A673 (cell line): ENCODE measurements around the gene INAFM2. TPM values are rescaled to one million over a fixed set of nuclear protein-coding genes. Genes with fewer than 3 reads are reported as not detected.

Source experiments
- BruUV-seq: library from RNA; stranded (reverse); fragments of 400-500 nt; replicated peaks from 2 replicates; lab custom pipeline; 2021; lab: Mats Ljungman, UMichigan
- CTCF ChIA-PET: fragments of 300-600 bp; sonication (Branson Sonifier 250); formaldehyde crosslinking; loops from one replicate; lab custom pipeline; 2022; ENCODE audit warnings: antibody characterized with exemption; lab: Charles Lee
- POLR2A ChIA-PET: fragments of 300-600 bp; sonication (Branson Sonifier 250); formaldehyde crosslinking; loops from one replicate; lab custom pipeline; 2022; ENCODE audit warnings: antibody characterized with exemption; ENCODE audit not compliant: low non-redundant PET; lab: Charles Lee
- DNase-seq: peaks from one replicate; pipeline ENCODE4 v3.0.0-alpha.2; 2015; ENCODE audit warnings: low spot score
- H3K27ac ChIP-seq: fragments of 200-600 bp; sonication (generic); 2 replicates; pipeline ENCODE4 v1.5.1; 2016; ENCODE audit warnings: mixed run types, low read depth, mild to moderate bottlenecking, mixed read lengths, antibody characterized with exemption, low read length; ENCODE audit not compliant: poor library complexity, severe bottlenecking
- H3K27me3 ChIP-seq: fragments of 200-600 bp; sonication (generic); replicated peaks from 2 replicates; pipeline ENCODE4 v1.6.1; 2017; ENCODE audit warnings: mixed run types, low read depth, mild to moderate bottlenecking, mixed read lengths, antibody characterized with exemption, low read length; ENCODE audit not compliant: insufficient read depth, poor library complexity
- H3K36me3 ChIP-seq: fragments of 200-600 bp; sonication (generic); 2 replicates; pipeline ENCODE4 v1.6.1; 2016; ENCODE audit warnings: mixed run types, mild to moderate bottlenecking, mixed read lengths, antibody characterized with exemption, low read length; ENCODE audit not compliant: insufficient read depth, poor library complexity, severe bottlenecking
- H3K4me1 ChIP-seq: fragments of 200-600 bp; sonication (generic); 2 replicates; pipeline ENCODE4 v1.6.1; 2017; ENCODE audit warnings: mixed run types, mild to moderate bottlenecking, mixed read lengths, antibody characterized with exemption, low read length; ENCODE audit not compliant: insufficient read depth, poor library complexity, severe bottlenecking
- H3K4me3 ChIP-seq: fragments of 200-600 bp; sonication (generic); 2 replicates; pipeline ENCODE4 v1.5.1; 2016; ENCODE audit warnings: low read depth, mixed run types, mild to moderate bottlenecking, mixed read lengths, low read length; ENCODE audit not compliant: poor library complexity, severe bottlenecking
- H3K9me3 ChIP-seq: fragments of 200-600 bp; sonication (generic); 2 replicates; pipeline ENCODE4 v1.6.1; 2016; ENCODE audit warnings: mixed run types, low read depth, mild to moderate bottlenecking, mixed read lengths, antibody characterized with exemption, low read length; ENCODE audit not compliant: poor library complexity, severe bottlenecking
- CTCF ChIP-seq: fragments of 300-800, 200-600 bp; sonication (generic); conservative IDR thresholded peaks from 2 replicates; pipeline ENCODE4 v1.5.1; 2017; ENCODE audit warnings: low read depth, mild to moderate bottlenecking, antibody characterized with exemption, low read length, moderate library complexity, mixed read lengths
- EZH2 ChIP-seq: fragments of 200-600 bp; sonication (generic); IDR thresholded peaks from 2 replicates; pipeline ENCODE4 v1.6.1; 2017; ENCODE audit warnings: borderline replicate concordance, low read depth, mild to moderate bottlenecking, mixed read lengths, antibody characterized with exemption, low read length; ENCODE audit not compliant: poor library complexity, severe bottlenecking
- intact Hi-C: fragments of 100-400 bp; cut with micrococcal nuclease; formaldehyde crosslinking; loops from one replicate; pipeline ENCODE4 v1.10.0; 2022; ENCODE audit not compliant: unreplicated experiment
- total RNA-seq: library from RNA; stranded (reverse); gene quantifications from 2 replicates; pipeline ENCODE4 v1.2.3, GENCODE V29; 2021

Gene INAFM2
- total RNA-seq, 1 experiment from 2014 or later, result 14.5 TPM

GRCh38 chr15:40309344-40309862, 14.1 kb upstream of the INAFM2 start:
- no peaks in the 10 kb centered on the region for H3K9me3 ChIP-seq
- no peak for TF ChIP-seq EZH2
- no peak for TF ChIP-seq CTCF
- intact Hi-C loops, result no loop called here
- BruUV-seq, result no TSS peak
- ChIA-PET CTCF (interaction anchor here (0.6 to 1.3 kb wide), 5 partner anchors 12 to 274 kb away, joined by 3 to 9 read pairs (median 4); no protein-coding TSS in a partner anchor), POLR2A (no interaction called here)
- no peak overlapping the region for H3K4me3 ChIP-seq
- no peaks in the 10 kb centered on the region for H3K36me3 ChIP-seq
- H3K27me3 ChIP-seq, result no peaks in the 10 kb centered on the region
- peaks cover 11% of the 10 kb centered on the region for H3K4me1 ChIP-seq
- no peak for DNase-seq
- H3K27ac ChIP-seq, result no peak overlapping the region

- no peak overlapping the region for H3K27ac ChIP-seq
- intact Hi-C loops, result loop anchor here (1.0 kb wide), 1 partner anchor 31 kb away; no protein-coding TSS in a partner anchor
- DNase-seq, result peak; percentile 64
- ChIA-PET POLR2A (interaction anchor here (0.7 kb wide), 1 partner anchor 25 kb away, joined by 3 read pairs; no protein-coding TSS in a partner anchor), CTCF (interaction anchor here (0.6 to 1.3 kb wide), 5 partner anchors 11 to 275 kb away, joined by 3 to 9 read pairs (median 4); no protein-coding TSS in a partner anchor)
- H3K4me1 ChIP-seq, result peaks cover 11% of the 10 kb centered on the region
- BruUV-seq, result no TSS peak
- H3K36me3 ChIP-seq, result no peaks in the 10 kb centered on the region
- no peaks in the 10 kb centered on the region for H3K27me3 ChIP-seq
- no peaks in the 10 kb centered on the region for H3K9me3 ChIP-seq
- H3K4me3 ChIP-seq, result no peak overlapping the region
- TF ChIP-seq CTCF, result peak; percentile 76
- no peak for TF ChIP-seq EZH2
Measured at GRCh38 chr15:40310001-40310959, 13.2 kb upstream of the INAFM2 start.

- no TSS peak for BruUV-seq
- CTCF ChIA-PET, result no interaction called here
- intact Hi-C loops, result loop anchor here (1.0 kb wide), 1 partner anchor 32 kb away; no protein-coding TSS in a partner anchor
Measured at GRCh38 chr15:40310993-40311392, 12.5 kb upstream of the INAFM2 start.

More at GRCh38 chr15:40310993-40311392, 12.5 kb upstream of the INAFM2 start:
- Histone ChIP-seq H3K36me3 (no peaks in the 10 kb centered on the region), H3K9me3 (no peaks in the 10 kb centered on the region), H3K4me3 (no peak overlapping the region), H3K4me1 (peaks cover 11% of the 10 kb centered on the region), H3K27me3 (no peaks in the 10 kb centered on the region), H3K27ac (no peak overlapping the region)
- DNase-seq, result no peak
- TF ChIP-seq CTCF (no peak), EZH2 (no peak)
- POLR2A ChIA-PET, result no interaction called here
